GM21723 (cell line): ENCODE results near the gene GTSE1.

Experiments used
- ATAC-seq: cut with Tn5 transposase; IDR thresholded peaks from one replicate; pipeline ENCODE4 v1.9.1; 2021; ENCODE audit warnings: mild to moderate bottlenecking, moderate library complexity; ENCODE audit not compliant: unreplicated experiment

The GTSE1 gene

DNA sequence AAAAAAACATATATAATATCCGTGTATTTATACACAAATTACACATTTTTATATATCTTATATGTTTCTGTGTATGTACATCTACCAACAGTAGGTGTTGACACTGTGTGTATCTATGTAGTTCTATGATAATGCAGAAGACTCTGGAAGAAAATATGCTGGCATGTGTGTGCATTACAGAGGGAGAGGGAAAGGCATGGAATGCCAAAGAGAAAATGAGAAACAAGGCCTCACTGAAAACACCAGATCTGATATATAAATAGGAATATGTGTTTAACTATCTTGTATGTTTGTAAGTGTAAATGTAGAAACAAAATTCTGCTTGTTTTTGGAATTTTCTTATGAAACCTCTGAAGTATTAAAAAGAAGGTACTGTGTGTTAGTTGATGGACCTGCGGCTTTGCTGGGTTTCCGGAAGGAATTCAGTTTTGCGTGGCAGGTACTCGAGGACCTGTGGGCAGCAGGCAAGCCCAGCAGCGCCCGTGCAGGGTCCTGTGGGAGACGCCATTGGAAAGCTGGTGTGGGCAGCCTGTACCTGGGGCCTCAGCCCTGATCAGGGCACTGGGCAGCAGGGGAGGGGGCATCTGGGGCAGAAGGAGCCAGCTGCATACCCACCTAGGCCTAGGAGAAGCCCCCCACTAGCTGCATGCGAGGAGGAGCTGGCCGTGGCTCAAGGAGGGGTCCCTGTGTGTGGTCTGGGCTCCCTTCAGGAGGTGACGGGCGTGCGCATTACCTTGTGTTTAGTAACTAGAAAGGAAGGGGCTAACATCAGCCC is 31.2 kb downstream of the GTSE1 start:
- no peak for ATAC-seq

DNA sequence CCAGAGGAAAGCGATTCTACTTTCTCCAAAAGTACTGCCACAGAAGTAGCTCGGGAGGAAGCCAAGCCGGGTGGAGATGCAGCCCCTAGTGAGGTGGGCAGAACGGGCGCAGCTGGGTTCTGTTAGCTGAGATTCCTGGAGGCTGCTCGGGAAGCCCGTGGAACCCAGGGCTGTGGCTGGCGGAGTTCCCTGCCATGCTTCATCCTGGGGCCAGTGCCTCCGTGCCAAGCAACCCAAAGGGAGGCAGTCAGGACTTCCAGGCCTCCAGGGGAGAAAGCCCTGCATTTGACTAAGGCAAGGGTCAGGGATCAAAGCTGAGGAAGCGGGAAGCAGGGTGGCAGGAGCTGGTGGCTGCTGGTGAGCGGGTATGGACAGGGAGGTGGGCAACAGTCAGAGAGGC is 32.1 kb downstream of the GTSE1 start:
- ATAC-seq = no peak

DNA sequence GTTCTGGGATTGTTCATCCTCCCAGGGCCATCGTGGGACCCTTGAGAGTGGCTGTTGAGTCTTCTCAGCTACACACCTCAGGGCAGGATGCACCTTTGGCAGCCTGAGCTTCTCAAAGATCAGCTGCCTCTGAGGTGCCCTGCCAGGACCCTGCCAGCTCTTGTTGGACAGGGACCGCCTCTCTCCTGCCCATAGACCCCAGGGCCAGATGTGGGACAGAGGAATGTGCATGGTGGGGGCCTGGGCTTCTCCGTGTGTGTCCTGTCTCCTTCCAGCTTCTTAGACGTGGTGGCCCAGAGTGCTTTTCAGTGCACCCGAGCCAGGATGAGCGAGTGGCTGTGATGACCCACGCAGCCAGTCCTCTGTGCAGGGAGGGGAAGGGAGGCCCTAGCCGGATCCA is 32.9 kb downstream of the GTSE1 start:
- no peak for ATAC-seq

DNA sequence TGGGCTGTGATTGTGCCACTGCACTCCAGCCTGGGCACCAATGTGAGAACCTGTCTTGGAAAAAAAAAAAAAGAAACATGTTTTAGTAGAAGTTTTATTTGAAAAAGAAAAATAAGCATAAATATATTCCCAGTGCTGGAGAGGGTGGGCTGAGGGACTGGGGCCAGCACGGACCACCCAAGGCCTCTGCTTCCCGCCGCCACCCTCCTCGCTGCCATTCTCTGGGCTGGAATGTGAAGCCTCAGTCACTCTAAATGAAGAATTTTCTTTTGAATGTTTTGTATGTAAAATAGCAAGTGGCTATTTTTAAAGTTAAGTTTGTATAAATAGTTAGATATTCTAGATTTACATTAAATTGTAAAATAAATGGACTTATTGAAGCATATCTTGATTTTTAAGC is 33.8 kb downstream of the GTSE1 start:
- ATAC-seq = no peak

DNA sequence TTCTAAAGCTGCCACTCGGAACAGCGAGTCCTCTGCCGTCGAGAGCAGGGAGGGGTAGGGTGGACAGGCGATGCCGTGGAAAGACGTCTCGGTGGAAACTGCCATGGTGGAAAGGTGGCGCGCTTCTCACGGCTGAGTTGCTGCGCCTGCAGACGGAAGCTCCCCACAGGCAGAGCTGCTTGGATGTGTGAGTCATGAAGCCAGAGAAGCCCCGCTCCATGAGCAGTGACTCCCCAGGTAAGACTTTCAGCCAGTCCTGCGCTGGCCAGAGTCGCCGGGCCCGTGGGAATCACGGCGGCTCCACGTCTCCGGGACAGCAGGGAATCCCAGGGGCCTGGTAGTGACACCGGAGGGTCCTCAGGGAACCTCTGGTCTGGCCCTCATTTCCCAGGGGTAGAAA is 34.8 kb downstream of the GTSE1 start:
- no peak for ATAC-seq

DNA sequence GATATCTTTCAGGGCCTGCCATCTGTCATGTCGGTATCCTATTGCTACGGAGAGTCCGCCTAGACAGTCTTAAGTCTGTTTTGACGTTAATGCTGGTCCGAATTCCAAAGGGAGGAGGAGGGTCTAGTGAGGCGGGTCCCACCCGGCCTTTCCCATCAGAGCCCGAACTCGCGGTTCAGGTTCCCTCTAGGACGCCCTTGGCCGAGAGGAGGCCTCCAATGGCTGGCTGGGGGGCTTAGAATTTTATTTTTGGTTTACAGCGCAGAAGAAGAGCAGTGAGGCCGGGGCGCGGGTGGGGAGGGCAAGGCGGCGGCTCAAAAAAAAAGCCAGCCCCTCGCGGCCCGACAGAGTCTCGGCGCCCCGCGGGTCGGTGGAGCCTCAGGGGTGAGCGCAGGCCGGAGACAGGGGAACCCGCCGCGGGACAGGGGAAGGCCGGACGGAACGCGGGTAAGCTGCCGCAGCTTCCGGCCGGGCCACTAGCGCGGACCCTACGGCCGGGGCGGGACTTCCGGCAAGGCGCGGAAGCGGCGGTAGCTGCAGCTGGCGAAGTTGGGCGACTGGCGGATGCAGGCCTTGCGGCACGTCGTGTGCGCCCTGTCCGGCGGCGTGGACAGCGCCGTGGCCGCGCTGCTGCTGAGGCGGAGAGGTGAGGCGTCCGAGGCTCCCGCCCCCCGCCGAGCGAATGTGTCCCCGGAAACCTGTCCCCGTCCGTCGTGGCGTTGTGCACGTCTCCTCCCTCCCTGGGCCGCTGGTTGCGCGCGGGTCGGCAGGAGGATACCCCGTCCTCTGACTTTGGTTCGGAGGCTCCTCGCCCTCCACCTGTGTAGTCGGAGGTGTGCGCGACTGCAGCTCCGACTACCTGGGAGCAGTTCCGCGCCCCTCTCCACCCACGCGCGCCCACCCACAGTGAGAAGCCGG is 38.8 kb downstream of the GTSE1 start, which contains the start of gene TRMU:
Gene TRMU, plus strand, starts transcription at position 514 of the 918 bp plus-strand sequence. Its CDS starts 51 bp downstream, at position 565.
- ATAC-seq = peak; percentile 83

DNA sequence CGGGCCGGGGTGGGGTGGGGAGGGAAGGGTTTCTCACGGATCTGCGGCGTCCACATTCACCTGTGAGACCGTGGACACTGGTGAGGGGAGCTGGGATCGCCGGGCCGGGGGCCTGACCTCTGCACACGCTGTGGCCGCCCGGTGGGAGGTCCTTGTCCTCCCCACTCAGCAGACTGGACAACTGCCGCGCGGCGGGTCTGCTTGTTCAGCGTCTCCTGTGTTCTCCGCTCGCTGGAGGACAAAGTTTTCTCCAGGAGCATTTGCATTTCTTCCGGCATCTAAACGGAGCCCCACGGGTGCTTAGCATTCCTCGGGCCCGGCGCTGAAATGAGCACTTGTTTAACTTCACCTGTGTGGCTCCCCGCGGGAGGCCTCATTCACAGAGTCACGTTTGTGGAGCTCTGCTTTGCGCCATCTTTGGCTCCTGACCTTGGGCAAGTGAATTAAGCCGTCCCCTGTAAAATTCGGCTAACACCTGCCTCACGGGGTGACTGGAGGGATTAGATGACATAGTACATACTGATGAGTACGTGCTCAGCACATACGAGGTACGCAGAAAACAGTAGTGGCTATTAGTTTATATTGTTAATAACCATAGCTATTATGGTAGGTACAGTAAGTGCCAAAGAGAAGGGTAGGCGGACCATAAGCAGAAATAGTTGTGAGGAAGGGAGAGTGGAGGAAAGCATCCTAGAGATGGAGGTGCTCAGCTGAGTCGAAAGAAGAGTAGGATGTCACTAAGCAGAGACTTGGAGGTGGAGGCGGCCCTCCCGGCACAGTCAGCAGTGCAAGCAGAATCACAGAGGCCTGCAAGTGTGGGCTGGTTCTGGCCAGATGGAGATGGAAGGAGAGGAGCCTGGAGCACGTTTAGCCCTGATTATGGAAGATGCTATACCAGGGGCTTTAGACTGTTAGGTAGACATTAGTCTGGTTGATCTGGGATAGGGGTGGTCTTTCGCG is 39.7 kb downstream of the GTSE1 start:
- ATAC-seq = no peak

DNA sequence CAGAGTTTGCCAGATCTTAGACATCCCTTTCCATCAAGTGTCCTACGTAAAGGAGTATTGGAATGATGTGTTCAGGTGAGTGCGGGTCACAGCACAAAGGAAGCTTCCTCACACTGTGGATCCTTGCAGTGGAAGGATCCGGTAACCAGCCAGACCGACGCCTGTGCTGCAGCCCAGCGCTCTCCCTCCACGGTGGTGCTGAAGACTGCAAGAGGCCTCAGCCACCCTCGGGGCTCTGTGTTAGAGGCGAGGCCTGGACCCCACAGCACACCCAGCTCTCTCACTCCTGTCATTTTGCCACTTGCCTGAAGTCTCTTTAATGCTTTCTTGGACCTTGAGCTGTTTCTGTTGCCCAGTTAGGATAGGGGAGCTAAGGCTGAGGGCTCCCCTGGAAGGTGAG is 41.2 kb downstream of the GTSE1 start:
- no peak for ATAC-seq

DNA sequence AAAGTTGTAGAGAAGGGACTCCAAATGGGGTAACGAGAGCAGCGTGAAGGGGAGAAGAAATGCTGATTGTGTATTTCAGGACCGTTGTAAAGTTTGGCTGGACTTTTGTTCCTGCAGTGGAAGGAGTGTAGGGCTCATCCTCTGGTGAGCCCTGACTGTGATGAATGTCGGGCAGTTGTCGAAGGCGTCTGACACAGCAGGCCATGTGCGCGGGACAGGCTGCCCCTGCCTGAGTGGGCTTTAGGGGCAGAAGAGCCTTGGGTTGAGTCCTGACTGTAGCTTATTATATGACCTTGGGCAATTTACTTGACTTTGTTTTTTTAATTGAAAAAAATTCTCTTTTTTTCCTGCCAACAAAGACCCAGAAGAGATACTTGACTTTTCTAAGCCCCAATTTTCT is 42.0 kb downstream of the GTSE1 start:
- ATAC-seq = no peak

DNA sequence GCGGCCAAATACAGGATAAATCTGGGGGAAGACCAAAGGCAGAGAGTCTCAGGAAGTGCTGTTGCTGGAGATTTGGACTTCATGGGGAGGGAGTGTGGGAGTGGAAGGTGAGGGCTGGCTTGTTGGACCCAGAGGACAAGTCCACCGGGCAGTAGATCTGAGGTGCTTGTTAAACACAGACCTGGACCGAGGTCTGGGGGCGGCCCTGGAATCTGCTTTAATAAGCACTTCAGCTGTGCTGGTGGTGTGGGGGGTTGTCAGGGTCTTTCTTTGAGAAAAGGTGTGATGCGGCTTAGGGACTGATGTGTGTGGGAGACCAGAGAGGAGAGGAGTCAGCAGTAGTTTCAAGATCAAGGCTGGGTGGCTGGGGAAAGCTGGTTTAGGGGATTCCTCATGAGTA is 43.3 kb downstream of the GTSE1 start:
- no peak for ATAC-seq

DNA sequence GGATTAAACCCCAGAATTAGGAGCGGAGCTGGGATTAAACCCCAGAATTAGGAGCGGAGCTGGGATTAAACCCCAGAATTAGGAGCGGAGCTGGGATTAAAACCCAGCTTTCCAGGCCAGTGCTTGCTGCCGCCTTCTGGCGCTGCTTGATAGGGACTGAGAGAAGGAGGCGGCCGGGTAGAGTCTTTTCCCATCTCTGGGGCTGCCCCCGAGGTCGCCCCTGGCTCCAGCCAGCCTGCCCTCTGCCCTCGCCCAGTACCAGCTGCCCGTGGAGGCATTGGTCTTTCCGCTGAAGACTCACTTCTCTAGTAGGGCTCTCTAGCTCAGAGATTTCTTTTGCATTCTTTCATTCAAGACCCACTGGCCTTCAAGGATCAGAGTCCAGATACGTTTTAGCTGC is 44.0 kb downstream of the GTSE1 start:
- no peak for ATAC-seq

DNA sequence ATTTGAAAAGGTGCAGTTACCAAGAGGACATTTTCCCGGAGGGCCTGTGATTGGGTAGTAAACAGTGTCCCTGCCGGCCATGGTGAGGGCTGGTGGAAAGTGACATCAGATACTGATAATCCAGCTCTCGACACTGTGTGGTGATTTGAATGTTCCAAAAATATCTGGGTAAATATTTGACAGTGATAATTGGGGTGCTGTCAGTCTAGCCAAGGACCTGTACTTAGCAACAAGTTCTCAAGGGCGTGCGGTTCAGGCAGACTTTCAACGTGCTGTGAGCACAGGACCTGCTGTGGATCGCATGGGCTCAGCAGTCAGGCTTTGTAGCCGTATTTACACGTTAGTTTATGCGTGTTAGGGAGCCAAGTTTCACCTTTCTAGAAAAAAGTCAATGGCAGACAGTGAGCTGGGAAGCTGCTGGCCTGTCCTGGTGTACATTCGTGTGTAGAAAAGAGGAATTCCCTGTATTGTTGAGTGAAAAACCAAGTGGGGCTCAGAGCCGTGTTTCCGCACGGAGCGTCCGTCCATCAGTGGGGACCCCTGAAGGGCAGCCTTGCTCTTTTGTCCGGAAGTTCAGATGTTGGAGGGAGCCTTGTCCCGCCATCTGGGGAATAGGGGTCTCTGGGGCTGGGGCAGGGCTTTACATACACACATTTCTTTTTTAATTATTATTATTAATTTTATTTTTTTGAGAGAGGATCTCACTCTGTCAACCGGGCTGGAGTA is 50.2 kb downstream of the GTSE1 start:
- ATAC-seq = no peak

DNA sequence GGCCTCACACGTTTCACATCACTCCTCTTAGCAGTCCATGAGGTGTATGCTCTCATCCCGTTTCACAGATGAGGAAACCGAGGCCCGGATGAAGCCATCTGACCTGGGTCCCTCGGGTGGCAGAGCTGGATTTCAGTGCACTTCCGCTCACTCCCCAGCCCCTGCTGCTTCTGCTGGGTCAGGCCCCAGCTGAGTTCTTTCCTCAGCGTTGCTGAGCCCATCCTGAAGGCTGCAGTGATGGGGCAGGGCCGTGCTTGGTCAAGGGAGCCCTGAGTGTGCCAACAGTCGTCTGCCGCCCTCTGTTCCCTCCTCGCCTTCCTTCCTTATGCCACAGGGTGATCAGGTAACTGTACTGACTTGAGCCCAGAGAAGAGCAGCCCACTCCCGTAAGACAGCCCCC is 51.0 kb downstream of the GTSE1 start:
- ATAC-seq = no peak

DNA sequence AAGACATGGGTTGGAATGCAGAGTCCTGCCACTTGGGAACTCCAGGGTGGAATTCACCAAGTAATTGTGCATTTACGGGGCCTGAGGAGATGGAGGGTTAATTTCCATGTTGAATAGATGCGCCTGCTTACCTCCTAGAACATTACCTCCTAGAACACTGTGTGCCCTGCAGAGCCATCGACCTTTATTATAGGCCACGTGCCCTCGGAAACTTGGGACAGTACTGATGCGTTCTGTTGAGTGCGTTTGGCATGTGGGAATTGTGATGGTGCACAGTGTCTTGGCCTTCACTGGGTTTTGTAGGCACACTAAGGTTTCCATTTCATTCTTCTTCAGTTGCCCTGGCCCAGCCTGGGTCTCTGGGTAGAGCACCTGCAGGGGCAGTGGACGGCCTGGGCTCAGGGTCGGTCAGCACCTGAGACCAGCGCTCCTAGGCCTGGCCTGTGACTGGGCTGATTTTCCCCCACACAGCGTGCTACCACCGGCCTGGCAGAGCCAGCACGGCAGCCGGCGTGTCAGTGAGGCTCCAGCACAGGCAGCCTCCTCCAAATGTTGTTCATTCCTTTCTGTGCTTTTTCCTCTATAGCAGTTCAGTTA is 51.5 kb downstream of the GTSE1 start:
- no peak for ATAC-seq

DNA sequence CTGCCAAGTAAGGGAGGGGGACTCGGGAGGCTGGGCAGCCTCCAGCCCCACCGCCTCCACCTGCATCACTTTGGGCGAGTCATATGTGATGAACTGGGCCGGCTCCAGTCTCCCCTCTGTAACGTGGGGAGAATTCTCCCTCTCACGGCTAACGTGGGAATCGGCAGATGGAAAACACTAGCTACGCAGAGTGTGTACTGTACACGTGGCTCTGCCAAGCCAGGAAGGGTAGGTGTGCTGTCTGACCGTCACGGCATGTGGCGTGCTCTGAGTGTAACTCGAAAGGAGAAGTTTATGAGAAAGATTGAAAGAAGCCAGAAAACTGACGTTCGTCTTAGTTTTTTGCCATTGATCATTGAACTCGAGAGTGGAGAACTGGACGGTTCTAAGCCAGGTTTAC is 52.6 kb downstream of the GTSE1 start:
- no peak for ATAC-seq

DNA sequence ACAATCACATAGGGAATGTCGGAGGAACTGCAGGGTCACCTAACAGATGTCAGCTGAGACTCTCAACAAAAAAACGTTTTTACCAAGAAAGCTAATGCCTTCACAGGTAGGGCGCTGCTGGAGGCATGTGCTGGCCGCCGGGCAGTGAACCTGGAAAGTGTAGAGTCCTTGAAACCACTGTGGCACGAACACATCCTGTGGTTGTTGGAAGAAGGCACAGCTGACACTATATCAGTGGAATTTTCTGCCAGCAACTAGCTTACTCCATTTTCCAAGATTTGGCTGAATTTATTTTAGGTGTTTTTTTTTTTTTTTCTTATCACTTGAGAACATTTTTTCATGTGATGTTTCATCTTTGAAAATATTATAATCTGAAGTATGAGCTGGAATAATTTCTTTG is 53.0 kb downstream of the GTSE1 start:
- ATAC-seq = no peak

DNA sequence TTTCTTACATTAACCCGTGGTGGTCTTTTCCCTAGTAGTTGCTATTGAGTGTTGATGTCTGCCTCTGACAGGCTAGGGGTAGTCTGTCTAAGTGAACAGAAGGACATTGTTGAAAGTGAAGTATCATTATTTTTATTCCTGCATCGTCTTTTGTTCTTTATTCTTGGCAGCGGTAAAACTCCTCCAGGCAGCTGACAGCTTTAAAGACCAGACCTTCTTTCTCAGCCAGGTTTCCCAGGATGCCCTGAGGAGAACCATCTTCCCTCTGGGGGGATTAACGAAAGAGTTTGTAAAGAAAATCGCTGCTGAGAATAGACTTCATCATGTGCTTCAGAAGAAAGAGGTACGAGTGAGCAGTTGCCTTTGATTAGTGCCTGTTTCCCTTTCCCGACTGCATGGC is 53.5 kb downstream of the GTSE1 start:
- ATAC-seq = no peak

DNA sequence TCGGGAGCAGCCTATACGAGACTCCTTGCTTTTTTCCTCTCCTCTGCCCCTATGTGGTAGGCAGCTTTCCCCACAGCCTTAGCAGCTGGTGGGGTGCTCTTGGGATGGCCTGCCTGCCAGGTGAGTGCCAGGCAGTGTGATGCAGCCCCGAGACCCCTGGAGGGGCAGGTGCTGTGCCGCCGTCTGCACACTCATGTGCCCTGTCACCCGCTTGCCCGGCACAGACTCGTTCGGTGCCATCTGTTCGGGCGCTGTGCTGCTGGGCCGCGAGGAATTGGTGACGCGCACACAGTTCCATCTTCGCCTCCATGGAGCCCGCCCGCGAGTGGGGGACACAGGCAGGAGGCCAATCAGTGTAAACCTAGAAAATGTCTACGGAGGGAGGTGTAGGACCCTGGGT is 54.0 kb downstream of the GTSE1 start:
- ATAC-seq = no peak

DNA sequence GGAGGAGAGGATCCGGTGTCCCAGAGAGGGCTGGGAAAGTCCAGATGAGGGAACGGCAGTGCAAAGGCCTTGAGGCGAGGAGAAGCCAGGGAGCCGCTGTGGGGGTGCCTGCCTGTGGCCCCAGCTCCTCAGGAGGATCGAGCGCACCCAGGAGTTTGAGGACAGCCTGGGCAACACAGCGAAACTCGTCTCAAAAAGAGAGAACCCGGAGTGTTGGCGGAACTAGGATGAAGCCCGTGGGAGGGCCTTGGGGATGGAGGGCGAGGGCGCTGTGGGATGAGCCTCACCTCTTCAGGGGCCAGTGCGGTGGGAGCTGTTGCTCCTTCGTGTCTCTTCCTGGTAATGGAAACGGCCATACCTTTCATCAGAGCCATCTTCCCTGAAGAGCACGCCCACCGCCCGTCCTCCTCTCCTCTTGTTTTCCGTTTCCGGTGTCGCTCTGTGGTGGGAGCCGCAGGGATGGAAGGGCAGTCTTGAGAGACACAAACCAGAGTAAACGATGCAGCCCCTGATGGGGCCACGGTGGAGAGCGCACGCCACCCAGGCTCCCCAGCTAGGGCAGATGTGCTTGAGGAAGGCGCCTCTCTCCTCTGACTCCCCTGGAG is 54.6 kb downstream of the GTSE1 start:
- no peak for ATAC-seq
